Mucosa of descending colon (tissue), 3 donors: ENCODE data around the gene CYP19A1. TPM values are rescaled to one million over a fixed set of nuclear protein-coding genes. Genes with fewer than 3 reads are reported as not detected.

ENCODE experiments used
- ATAC-seq: fragments of 200-7000 bp; cut with Tn5 transposase; one replicate; pipeline ENCODE4 v1.9.1; 2020; ENCODE audit warnings: mild to moderate bottlenecking, moderate library complexity
- DNase-seq, 3 donors: peaks; one replicate each; pipeline ENCODE4 v3.0.0-alpha.2; 2020
- H3K36me3 ChIP-seq: fragments of 200-600 bp; one replicate; pipeline ENCODE4 v1.8.0; 2021; ENCODE audit warnings: low read depth, mild to moderate bottlenecking
- H3K4me1 ChIP-seq: fragments of 200-600 bp; one replicate; pipeline ENCODE4 v1.8.0; 2021; ENCODE audit warnings: low read depth, mild to moderate bottlenecking
- H3K4me3 ChIP-seq: fragments of 200-600 bp; one replicate; pipeline ENCODE4 v1.8.0; 2021; ENCODE audit warnings: mild to moderate bottlenecking
- H3K9me3 ChIP-seq: fragments of 200-600 bp; one replicate; pipeline ENCODE4 v1.8.0; 2021; ENCODE audit warnings: mild to moderate bottlenecking
- intact Hi-C, 2 donors: fragments of 100-400 bp; cut with DNase I in 1 of 2; cut with micrococcal nuclease in 1 of 2; formaldehyde crosslinking; loops; one replicate each; pipeline versions ENCODE4 v1.11.0 to v1.11.1; 2022; cut with DNase I, micrococcal nuclease
- total RNA-seq, 3 donors: library from RNA; stranded (reverse); fragmentation: NEBNext Ultra II Directional in 2 of 3; extraction: Animal tissue kit (Norgen Biotek cat#: 25700) in 2 of 3; gene quantifications; one replicate each; pipeline versions ENCODE4 v1.2.1 to v1.2.4, GENCODE V29; 2021 to 2023
- TF ChIP-seq, protein P1 (sequence below): fragments of 200-600 bp; IDR thresholded peaks from one replicate; pipeline ENCODE4 v1.8.0; 2022; ENCODE audit warnings: antibody characterized with exemption, mild to moderate bottlenecking
- donor health status: DM: no; HTN: no; CAD: no; lungs with moderate emphysema.
- donor health status: DM: no; HTN: no; CAD: no.
- donor health status: DM: no; HTN: yes; CAD: no.

Gene CYP19A1
- total RNA-seq, 3 donors from 2014 or later = 0.06 to 0.63 (median 0.23) TPM

DNA sequence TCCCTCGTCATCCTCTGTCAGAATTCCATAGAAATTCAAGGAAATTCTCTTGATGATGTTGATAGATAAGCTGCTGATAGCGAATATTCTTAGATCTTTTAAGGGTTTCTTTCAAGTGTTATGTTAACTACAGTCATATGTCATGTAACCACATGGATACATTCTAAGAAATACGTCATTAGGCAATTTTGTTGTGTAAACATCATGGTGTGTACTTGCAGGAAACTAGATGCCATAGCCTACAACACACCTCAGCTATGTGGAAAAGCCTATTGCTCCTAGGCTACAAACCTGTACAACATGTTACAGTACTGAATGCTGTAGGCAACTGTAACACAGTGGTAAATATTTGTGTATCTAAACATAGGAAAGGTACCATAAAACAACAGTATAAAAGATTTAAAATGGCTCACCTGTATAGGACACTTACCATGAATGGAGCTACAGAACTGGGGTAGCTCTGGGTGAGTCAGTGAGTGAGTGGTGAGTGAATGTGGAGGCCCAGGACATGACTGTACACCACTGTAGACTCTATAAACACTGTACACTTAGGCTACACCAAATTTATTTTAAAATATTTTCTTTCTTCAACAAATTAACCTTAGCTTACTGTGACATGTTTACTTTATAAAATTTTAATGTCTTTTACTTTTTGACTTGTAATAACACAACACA, 37.7 kb upstream of the CYP19A1 start:
- Histone ChIP-seq H3K9me3 (no peaks in the 10 kb centered on the region), H3K4me3 (no peak overlapping the region), H3K36me3 (no peaks in the 10 kb centered on the region), H3K4me1 (no peaks in the 10 kb centered on the region)
- ATAC-seq (peak; percentile 35), DNase-seq (no peak)
- TF ChIP-seq, protein P1, sequence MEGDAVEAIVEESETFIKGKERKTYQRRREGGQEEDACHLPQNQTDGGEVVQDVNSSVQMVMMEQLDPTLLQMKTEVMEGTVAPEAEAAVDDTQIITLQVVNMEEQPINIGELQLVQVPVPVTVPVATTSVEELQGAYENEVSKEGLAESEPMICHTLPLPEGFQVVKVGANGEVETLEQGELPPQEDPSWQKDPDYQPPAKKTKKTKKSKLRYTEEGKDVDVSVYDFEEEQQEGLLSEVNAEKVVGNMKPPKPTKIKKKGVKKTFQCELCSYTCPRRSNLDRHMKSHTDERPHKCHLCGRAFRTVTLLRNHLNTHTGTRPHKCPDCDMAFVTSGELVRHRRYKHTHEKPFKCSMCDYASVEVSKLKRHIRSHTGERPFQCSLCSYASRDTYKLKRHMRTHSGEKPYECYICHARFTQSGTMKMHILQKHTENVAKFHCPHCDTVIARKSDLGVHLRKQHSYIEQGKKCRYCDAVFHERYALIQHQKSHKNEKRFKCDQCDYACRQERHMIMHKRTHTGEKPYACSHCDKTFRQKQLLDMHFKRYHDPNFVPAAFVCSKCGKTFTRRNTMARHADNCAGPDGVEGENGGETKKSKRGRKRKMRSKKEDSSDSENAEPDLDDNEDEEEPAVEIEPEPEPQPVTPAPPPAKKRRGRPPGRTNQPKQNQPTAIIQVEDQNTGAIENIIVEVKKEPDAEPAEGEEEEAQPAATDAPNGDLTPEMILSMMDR = no peak
- intact Hi-C loops = no loop called here

DNA sequence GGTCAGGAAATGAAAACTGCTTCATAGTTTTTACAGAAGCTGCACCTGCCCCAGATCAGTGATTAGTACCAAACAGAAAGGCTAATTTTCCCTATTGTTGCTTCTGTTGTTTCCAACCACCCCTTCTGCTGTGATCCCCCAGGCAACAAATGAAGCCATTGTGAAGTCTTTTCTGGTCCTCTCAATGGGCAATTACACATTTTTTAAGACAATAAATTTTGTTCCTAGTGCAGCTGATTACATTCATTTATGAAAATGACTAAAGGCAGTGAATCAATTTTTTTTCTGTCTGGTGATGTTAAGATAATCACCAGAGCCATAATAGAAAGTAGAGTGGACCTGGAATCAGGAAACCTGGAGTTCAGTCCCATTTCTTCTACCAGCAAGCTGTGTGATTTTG, 35.7 kb upstream of the CYP19A1 start:
- H3K4me3 ChIP-seq = no peak overlapping the region
- intact Hi-C loops = no loop called here
- no peaks in the 10 kb centered on the region for H3K36me3 ChIP-seq
- TF ChIP-seq, protein P1 = no peak
- DNase-seq (no peak), ATAC-seq (no peak)
- H3K9me3 ChIP-seq = no peaks in the 10 kb centered on the region
- H3K4me1 ChIP-seq = no peaks in the 10 kb centered on the region

GRCh38 chr15:51371266-51371665, 32.9 kb upstream of the CYP19A1 start:
- TF ChIP-seq, protein P1 = no peak
- no peak for DNase-seq
- Histone ChIP-seq H3K4me3 (no peak overlapping the region), H3K4me1 (peaks cover 8% of the 10 kb centered on the region), H3K36me3 (no peaks in the 10 kb centered on the region), H3K9me3 (no peaks in the 10 kb centered on the region)
- no peak for ATAC-seq
- intact Hi-C loops = no loop called here

GRCh38 chr15:51369451-51369761, 31.0 kb upstream of the CYP19A1 start:
- H3K9me3 ChIP-seq = no peaks in the 10 kb centered on the region
- ATAC-seq = no peak
- TF ChIP-seq, protein P1 = no peak

DNA sequence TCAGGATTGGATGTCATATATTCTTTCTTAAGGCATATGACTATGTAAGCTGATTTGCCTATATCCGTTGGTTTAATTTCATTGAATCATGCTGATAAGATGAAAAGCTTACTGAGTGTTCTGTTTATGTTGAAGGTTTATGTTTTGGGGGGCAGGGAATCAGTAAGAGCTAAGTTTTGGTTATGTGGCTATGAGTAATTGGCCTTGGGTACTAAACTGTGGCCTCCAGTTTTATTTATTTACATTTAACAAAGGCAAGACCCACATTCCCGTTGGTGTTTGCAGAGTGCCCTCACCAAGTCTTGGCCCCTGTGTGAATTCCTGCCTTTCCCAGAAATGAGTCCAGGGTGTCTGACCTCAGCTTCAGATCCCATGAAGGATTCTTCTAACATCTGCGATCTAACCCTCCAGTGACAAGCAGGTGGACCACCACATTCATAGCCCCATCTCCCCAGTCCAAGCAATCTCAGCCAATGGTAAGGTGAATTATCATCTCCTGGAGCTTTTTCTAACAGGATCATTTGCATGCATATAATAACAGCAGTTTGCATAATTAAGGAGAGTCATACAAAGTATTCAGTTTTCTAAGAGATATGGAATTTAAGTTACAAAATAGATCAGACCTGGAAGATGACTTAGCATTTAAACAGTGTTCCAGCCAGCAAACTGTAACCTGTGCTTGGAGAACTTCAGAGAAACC, 30.5 kb upstream of the CYP19A1 start:
- Histone ChIP-seq H3K4me1 (peaks cover 8% of the 10 kb centered on the region), H3K36me3 (no peaks in the 10 kb centered on the region), H3K4me3 (no peak overlapping the region), H3K9me3 (no peaks in the 10 kb centered on the region)
- DNase-seq (no peak), ATAC-seq (no peak)
- intact Hi-C loops = no loop called here
- TF ChIP-seq, protein P1 = no peak

More at GRCh38 chr15:51369451-51369761, 31.0 kb upstream of the CYP19A1 start:
- no peak for DNase-seq
- no peak overlapping the region for H3K4me3 ChIP-seq
- intact Hi-C loops = no loop called here
- H3K4me1 ChIP-seq = peaks cover 8% of the 10 kb centered on the region
- H3K36me3 ChIP-seq = no peaks in the 10 kb centered on the region
